Caco-2 (cell line): Measurements from ENCODE around the gene CDK11B. TPM values are rescaled to one million over a fixed set of nuclear protein-coding genes. Genes with fewer than 3 reads are reported as not detected.
"Not testable (repeated sequence)": the region's sequence is repeated elsewhere in the genome, so short reads cannot be mapped to it uniquely, and the experiment has no call there.

ENCODE experiments used
- Bru-seq: library from RNA; stranded (reverse); fragments of 400-500 nt; gene quantifications from one replicate; lab custom pipeline; 2021; lab: Mats Ljungman, UMichigan
- BruChase-seq, 2 experiments: library from RNA; stranded (reverse); fragments of 400-500 nt; gene quantifications; one replicate each; lab custom pipeline; 2021; lab: Mats Ljungman, UMichigan
- BruUV-seq: library from RNA; stranded (reverse); fragments of 400-500 nt; replicated peaks from 2 replicates; lab custom pipeline; 2021; lab: Mats Ljungman, UMichigan
- CTCF ChIA-PET: fragments of 300-600 bp; sonication (Branson Sonifier 250); formaldehyde crosslinking; loops from one replicate; lab custom pipeline; 2022; ENCODE audit warnings: antibody characterized with exemption; lab: Charles Lee
- POLR2A ChIA-PET: fragments of 300-600 bp; sonication (Branson Sonifier 250); formaldehyde crosslinking; loops from one replicate; lab custom pipeline; 2022; ENCODE audit warnings: antibody characterized with exemption; lab: Charles Lee
- DNase-seq, 2 experiments: peaks; one replicate each; pipeline versions ENCODE4 v3.0.0 to v3.0.0-alpha.2; 2020 to 2022
- H3K27me3 ChIP-seq: replicated peaks from 2 replicates; pipeline ENCODE4 v1.6.0; 2011; ENCODE audit warnings: low read length; ENCODE audit not compliant: control insufficient read depth, insufficient read depth
- H3K36me3 ChIP-seq: 2 replicates; pipeline ENCODE4 v1.5.1; 2011; ENCODE audit warnings: low read length; ENCODE audit not compliant: control insufficient read depth, insufficient read depth
- H3K4me1 ChIP-seq: fragments of 250-450 bp; sonication (Bioruptor Pico); 2 replicates; pipeline ENCODE4 v1.5.1; 2020; ENCODE audit warnings: mild to moderate bottlenecking
- H3K4me3 ChIP-seq: 2 replicates; pipeline ENCODE4 v1.5.1; 2011; ENCODE audit warnings: low read depth, mild to moderate bottlenecking, control low read depth, low read length
- H3K9me3 ChIP-seq: fragments of 250-450 bp; sonication (Bioruptor Pico); 2 replicates; pipeline ENCODE4 v1.5.1; 2020; ENCODE audit warnings: mild to moderate bottlenecking, moderate library complexity
- H3K27ac Mint-ChIP-seq: one replicate; pipeline ENCODE4 v1.8.0; 2022; ENCODE audit warnings: mixed read lengths; ENCODE audit not compliant: unreplicated experiment
- H3K27me3 Mint-ChIP-seq: one replicate; pipeline ENCODE4 v1.8.0; 2022; ENCODE audit warnings: mixed read lengths; ENCODE audit not compliant: insufficient read depth, unreplicated experiment
- H3K36me3 Mint-ChIP-seq: one replicate; pipeline ENCODE4 v1.8.0; 2022; ENCODE audit warnings: mild to moderate bottlenecking, mixed read lengths; ENCODE audit not compliant: insufficient read depth, unreplicated experiment
- H3K4me1 Mint-ChIP-seq: one replicate; pipeline ENCODE4 v1.8.0; 2022; ENCODE audit warnings: low read depth, mixed read lengths; ENCODE audit not compliant: unreplicated experiment
- H3K4me3 Mint-ChIP-seq: one replicate; pipeline ENCODE4 v1.8.0; 2022; ENCODE audit warnings: mild to moderate bottlenecking, moderate library complexity, mixed read lengths; ENCODE audit not compliant: unreplicated experiment
- H3K9me3 Mint-ChIP-seq: one replicate; pipeline ENCODE4 v1.8.0; 2022; ENCODE audit warnings: mixed read lengths; ENCODE audit not compliant: unreplicated experiment
- intact Hi-C: fragments of 100-400 bp; cut with micrococcal nuclease; formaldehyde crosslinking; loops from one replicate; pipeline ENCODE4 v1.10.0; 2022; ENCODE audit not compliant: unreplicated experiment
- long read RNA-seq: library from polyadenylated mRNA; stranded (forward); transcript quantifications from one replicate; pipeline ENCODE4 v2.0.0, GENCODE V29; 2022
- total RNA-seq: library from RNA; stranded (reverse); gene quantifications from 2 replicates; pipeline ENCODE4 v1.2.3, GENCODE V29; 2022

The CDK11B gene
- total RNA-seq: 29.3 and 30.2 TPM in 2 replicates
- Bru-seq, nascent RNA: percentile 68 among the genes with signal in this experiment
- percentile 68 among the genes with signal in this experiment for BruChase-seq, experiment 1, labeled RNA remaining after a 2-hour chase
- percentile 79 among the genes with signal in this experiment for BruChase-seq, experiment 2, labeled RNA remaining after a 6-hour chase
- long read RNA-seq, partial matches to known transcripts: 11 of 23 reads
- long read RNA-seq, other reads (novel, unspliced or antisense): 10 of 23 reads

DNA sequence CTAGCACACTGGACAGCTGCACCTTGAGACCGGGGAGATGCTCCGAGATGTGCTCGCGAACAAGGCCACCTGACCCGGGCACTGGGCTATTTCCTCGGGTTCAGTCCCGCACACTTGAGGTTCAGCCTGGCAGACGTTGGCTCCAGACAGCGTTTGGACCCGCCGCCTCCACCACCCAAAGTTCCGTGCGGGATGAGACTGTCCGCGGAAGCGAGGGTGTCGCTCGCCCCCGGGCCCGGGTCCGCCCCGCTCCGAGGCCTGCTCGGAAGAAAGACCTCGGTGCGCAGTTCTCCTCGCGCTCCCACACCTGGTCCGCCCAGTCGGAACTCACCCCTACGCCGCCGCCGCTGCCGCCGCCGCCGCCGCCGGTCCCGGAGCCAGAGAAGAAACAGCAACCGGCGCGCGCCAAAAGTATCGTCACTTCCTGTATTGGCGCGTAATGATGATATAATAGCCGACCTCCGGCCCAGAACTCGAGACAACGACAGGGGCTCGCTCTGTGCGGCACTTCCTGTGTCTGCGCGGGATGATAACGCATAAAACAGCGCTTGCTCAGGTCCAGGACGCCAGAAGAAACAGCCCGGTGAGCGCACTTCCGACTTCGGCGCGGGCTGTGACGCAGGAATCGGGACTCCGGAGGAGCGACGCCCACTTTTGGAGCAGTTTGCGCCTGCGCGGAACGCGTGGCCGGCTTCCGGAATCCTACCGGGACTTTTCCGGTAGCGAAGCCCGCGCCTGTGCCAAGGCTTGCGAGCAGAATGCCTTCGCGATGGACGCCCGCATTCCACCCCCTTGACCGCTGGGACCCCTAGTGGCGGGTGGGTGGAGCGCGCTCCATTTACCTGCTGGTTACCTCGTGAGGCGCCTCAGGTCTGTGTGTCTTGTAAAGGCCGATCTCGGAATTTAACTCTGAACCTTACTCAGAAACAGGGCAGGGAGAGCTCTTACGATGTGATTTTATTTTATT, at the start of gene CDK11B:
TSS of gene CDK11B (minus strand) at position 422 of the 967 bp plus-strand sequence. CDS start 1,519 bp downstream, outside the sequence.
- H3K9me3 ChIP-seq, BruUV-seq, H3K9me3 Mint-ChIP-seq, H3K27me3 Mint-ChIP-seq, H3K36me3 ChIP-seq, POLR2A ChIA-PET, H3K27me3 ChIP-seq, H3K4me1 ChIP-seq, CTCF ChIA-PET, H3K4me1 Mint-ChIP-seq, intact Hi-C loops: not testable (repeated sequence)
- Mint-ChIP-seq H3K36me3 (peaks cover 22% of the 10 kb centered on the region), H3K27ac (peak within 1 kb of the TSS; percentile 84), H3K4me3 (peak within 1 kb of the TSS; percentile 79)
- peak; percentile 95 to 98 for DNase-seq
- peak within 1 kb of the TSS; percentile 37 for H3K4me3 ChIP-seq

DNA sequence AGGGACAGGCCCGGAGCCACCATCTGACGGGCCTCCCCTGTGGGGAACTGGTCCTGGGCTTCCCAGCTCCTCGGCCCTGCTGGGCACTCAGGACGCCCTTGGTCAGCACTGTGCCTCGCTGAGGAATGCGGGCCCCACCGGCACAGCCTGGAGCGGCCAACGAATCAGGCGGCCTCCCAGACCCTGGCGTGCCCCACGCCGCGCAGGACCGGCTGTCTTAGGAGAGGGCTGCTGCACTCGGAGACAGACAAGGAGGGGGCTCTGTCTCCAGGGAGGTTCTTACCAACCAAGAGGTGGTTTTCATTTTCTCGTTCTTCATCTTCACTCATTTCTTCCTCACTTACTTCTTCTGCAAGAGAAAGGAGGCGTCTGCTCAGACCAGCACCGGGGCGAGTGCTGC, 49.1 kb upstream of the CDK11B start:
- intact Hi-C loops, H3K4me1 ChIP-seq, H3K9me3 Mint-ChIP-seq, POLR2A ChIA-PET, H3K9me3 ChIP-seq, H3K27ac Mint-ChIP-seq, CTCF ChIA-PET, H3K36me3 ChIP-seq, H3K4me3 Mint-ChIP-seq, H3K4me1 Mint-ChIP-seq, H3K27me3 ChIP-seq, BruUV-seq, H3K27me3 Mint-ChIP-seq, DNase-seq, H3K4me3 ChIP-seq: not testable (repeated sequence)
- peaks cover 11% of the 10 kb centered on the region for H3K36me3 Mint-ChIP-seq

DNA sequence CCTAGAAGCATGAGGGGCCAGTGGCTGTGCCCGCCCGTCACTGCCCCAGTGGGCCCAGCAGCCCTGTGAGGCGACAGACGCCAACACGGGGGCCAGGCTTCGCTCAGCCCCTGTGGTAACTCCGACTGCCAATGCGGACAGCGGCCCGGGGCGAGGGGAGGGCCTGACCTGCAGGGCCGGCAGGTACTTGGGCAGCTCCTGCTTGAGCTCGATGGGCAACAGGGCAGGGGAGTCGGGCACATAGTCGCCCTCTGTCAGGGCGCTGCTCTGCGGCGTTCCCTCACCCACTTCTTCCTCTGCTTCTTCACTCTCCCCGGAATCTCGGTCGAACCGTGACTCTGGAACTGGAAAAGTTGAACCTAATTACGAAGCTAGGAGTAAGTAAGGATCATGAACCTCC, 48.4 kb upstream of the CDK11B start:
- POLR2A ChIA-PET, H3K9me3 Mint-ChIP-seq, H3K27me3 Mint-ChIP-seq, CTCF ChIA-PET, H3K27me3 ChIP-seq, H3K9me3 ChIP-seq, DNase-seq, H3K27ac Mint-ChIP-seq, H3K4me3 Mint-ChIP-seq, H3K4me1 Mint-ChIP-seq, H3K36me3 ChIP-seq, intact Hi-C loops, BruUV-seq, H3K4me1 ChIP-seq, H3K4me3 ChIP-seq: not testable (repeated sequence)
- H3K36me3 Mint-ChIP-seq: peaks cover 11% of the 10 kb centered on the region

DNA sequence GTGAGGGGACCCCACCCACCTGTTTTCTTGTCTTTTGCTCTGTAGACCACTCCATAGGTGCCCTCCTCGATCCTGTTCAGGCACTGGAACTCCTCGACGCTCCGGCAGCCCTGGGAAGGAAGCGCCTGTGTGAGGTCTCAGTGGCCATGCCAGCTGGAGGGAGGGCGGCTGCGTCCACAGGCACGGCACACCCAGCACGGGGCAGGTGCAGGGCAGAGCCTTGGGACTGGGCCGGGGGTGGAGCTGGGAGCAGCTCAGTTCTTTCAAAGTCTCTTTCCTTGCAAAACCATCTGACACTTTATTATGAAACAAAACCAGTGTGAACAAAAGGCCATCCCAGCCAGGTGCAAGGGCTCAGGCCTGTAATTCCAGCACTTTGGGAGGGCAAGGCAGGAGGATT, 46.8 kb upstream of the CDK11B start:
- H3K9me3 ChIP-seq, H3K4me1 ChIP-seq, H3K36me3 ChIP-seq, H3K9me3 Mint-ChIP-seq, H3K4me1 Mint-ChIP-seq, CTCF ChIA-PET, intact Hi-C loops, H3K36me3 Mint-ChIP-seq, BruUV-seq, H3K27me3 Mint-ChIP-seq, H3K27ac Mint-ChIP-seq, H3K27me3 ChIP-seq, H3K4me3 ChIP-seq, DNase-seq, H3K4me3 Mint-ChIP-seq, POLR2A ChIA-PET: not testable (repeated sequence)

DNA sequence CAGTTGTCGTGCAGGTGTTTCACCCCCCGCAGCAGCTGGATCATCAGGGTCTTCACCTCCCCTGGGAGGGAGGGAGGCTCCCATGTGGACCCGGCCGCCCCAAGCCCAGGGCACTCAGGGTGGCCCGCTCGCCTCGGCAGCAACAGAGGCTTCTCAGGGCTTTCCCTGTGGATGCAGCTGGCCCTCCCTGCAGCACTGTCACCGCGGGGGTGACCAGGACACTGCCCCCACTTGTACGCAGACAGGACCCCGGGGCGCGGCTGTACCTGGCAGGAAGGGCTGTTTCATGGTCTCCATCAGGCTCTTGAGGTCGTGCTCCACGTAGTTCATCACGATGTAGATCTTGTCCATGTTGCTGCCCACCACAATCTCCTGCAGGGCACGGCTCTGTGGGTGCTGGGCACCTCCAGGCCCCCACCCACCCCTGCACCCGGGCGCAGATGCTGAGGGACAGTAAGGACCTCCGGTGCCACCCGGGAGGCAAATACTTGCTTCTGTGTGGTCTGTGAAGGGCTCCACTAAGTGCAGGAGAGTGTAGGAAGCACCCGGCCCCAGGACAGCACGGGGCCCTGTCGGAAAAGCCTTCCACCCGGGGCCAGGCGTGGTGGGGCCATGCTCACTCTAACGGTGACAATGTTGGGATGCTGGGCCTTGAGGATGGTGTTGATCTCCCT, 45.6 kb upstream of the CDK11B start:
- DNase-seq, H3K4me1 ChIP-seq, H3K27me3 ChIP-seq, POLR2A ChIA-PET, H3K27ac Mint-ChIP-seq, H3K9me3 Mint-ChIP-seq, H3K9me3 ChIP-seq, CTCF ChIA-PET, H3K4me1 Mint-ChIP-seq, H3K36me3 Mint-ChIP-seq, H3K4me3 ChIP-seq, BruUV-seq, intact Hi-C loops, H3K36me3 ChIP-seq, H3K4me3 Mint-ChIP-seq, H3K27me3 Mint-ChIP-seq: not testable (repeated sequence)
